Activated CD8-positive, alpha-beta memory T cell treated with anti-CD3 and anti-CD28 coated beads for 24 hours (primary cell): ENCODE measurements around the gene ARL6IP6.
"Not testable (repeated sequence)": the region's sequence is repeated elsewhere in the genome, so short reads cannot be mapped to it uniquely, and the experiment has no call there.

Experiments
- DNase-seq: peaks from one replicate; pipeline ENCODE4 v3.0.0-alpha.2; 2020

Gene ARL6IP6

DNA sequence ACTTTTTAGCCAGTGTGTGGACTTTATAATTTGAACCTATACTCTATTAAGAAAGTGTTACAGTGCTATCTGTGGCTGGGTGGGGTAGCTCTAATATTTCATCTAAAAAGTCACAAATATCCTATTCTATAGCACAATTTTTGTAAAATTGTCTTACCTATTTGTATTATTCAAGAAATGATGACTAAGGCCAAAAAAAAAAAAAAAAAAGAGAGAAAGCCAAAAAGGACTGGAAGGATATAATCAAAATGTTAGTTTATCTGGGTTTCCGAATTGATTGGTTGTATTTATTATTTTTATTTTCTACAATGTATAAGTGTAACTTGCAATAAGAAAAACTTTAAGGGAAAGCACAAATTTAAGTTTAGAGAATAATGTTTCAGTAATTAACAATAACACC, 5.5 kb downstream of the ARL6IP6 start:
- DNase-seq = no peak

DNA sequence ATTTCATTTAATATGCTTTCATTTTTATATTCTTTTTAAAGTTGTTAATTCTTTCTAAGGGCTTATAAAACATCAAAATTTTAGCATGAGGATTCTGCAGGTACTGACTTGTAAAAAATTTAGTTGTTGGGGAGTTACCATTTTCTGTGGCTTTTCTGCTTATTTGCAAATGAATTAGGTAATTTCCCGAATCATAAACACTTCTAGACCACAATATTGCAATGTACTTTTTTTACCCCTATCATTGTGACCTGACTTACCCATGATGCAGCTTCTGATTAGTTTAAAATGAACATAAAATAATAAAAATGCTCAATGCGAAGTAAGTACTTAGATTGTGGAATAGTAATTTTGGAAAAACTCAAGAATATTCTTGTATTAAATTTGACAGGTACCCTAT, 11.4 kb downstream of the ARL6IP6 start:
- DNase-seq = no peak

DNA sequence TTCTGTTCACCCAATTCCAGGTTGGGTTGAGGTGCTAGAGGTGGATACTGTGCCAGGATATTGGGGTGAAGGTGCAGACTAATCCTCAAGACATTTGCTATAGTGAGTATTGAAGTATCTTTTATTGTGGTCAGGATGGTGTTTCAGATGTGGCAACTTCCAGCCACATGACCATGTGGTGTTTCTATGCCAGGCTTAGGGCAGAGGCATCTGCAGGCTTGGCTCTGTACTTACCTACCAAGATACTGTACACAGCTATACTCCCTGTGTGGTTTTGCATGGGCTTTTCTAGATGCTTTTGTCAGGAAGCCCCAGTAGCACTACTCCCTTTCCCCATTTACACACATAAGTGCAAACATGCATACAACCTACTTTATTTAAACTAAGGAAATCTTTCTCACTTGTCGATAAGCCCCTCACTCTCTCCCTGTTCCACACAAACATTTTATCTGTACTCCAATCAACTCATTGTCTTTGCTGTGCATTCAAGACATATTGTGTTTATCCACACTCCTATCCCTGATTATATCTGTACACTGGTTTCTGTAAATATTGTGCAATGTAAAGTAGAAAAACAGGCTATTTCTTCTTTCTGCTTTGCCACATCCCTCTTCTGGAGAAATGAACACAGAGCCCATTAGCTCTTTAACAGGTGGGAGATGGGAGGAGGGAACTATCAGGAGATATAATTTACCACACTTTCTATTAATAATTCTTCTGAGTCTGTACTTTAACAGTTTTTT, 12.3 kb downstream of the ARL6IP6 start:
- no peak for DNase-seq

DNA sequence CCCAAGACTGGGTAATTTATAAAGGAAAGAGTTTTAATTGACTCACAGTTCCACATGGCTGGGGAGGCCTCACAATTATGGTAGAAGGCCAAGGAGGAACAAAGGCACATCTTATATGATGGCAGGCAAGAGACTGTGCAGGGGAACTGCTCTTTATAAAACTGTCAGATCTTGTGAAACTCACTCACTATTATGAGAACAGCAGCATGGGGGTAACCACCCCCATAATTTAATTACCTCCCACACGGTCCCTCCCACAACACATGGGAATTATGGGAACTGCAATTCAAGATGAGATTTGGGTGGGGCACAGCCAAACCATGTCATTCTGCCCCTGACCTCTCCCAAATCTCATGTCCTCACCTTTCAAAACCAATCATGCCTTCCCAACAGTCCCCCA, 19.1 kb downstream of the ARL6IP6 start:
- not testable (repeated sequence) for DNase-seq

DNA sequence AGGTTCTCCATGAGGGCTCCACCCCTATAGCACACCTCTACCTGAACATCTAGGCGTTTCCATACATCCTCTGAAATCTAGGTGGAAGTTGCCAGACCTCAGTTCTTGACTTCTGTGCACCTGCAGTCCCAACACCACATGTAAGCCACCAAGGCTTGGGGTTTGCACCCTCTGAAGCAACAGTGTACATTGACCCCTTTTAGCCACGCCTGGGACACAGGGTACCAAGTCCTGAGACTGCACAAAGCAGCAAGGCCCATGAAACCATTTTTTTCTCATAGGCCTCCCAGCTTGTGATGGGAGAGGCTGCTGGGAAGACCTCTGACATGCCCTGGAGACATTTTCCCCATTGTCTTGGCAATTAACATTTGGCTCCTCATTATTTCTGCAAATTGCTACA, 20.0 kb downstream of the ARL6IP6 start:
- no peak for DNase-seq

DNA sequence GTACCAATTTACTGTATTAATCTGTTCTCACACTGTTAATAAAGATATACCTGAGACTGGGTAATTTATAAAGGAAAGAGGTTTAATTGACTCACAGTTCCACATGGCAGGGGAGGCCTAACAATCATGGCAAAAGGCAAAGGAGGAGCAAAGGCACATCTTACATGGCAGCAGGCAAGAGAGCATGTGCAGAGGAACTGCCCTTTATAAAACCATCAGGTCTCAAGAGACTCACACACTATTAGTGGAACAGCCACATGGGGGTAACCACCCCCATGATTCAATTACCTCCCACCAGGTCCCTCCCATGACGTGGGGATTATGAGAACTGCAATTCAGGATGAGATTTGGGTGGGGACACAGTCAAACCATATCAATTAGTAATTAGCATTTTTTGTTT, 21.3 kb downstream of the ARL6IP6 start:
- not testable (repeated sequence) for DNase-seq

DNA sequence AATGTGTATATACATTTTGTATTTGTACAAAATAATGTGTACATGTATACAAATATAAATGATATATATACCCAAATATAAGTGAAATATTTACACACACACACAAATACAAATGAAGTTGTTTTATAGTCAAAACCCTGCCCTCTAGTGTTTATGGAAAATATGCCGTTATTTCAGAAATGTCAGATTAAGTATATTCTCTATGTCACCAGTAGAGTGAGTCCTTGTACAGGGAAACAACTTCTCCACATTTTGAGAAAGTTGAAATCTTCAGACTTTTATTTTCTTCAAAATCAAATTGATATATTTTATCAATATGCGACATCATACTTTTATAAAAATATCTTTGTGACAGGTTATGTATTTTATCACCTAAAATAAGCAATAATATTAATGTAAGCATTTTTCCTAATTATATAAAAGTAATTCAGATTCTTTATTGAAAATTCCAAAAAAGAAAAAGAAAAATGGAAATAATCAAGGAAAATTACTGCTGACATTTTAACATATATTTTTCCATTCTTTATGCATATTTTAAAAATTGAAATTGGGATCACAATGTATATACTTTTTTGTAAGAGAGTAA, 22.4 kb downstream of the ARL6IP6 start:
- DNase-seq = no peak

DNA sequence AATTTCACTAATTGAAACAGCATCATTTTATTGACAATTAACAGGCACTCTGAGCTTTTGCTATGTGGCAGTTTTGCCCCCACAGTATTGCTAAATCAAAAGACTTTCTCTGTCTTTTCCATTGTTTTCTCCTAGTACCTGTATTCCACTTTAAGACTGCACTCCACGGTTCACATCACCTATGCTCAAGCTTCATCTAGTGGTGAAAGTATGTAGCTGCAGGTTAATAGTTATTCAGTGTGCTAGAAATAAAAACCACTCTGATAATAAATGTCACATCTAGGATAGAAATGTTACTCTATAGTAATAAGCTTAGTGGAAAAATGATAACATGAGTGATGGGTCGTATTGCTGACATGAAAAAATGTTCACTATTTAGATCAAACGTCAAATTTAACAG, 24.6 kb downstream of the ARL6IP6 start:
- no peak for DNase-seq

DNA sequence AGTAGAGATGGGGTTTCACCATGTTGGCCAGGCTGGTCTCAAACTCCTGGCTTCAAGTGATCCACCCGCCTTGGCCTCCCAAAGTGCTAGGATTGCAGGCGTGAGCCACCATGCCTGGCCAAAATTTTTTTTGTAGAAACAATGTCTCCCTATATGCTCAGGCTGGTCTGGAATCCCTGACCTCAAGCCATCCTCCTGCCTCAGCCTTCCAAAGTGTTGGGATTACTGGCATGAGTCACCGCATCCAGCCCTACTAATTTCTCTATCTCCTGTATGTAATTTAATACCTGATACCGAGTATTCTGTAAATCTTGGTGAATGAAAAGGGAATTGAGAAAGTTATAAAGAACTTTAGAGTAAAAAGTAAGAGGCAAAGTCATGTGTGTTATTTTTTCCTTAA, 29.3 kb downstream of the ARL6IP6 start:
- not testable (repeated sequence) for DNase-seq

GRCh38 chr2:152755029-152755428, 36.6 kb downstream of the ARL6IP6 start:
- DNase-seq = no peak

GRCh38 chr2:152759290-152760072, 41.1 kb downstream of the ARL6IP6 start:
- no peak for DNase-seq

DNA sequence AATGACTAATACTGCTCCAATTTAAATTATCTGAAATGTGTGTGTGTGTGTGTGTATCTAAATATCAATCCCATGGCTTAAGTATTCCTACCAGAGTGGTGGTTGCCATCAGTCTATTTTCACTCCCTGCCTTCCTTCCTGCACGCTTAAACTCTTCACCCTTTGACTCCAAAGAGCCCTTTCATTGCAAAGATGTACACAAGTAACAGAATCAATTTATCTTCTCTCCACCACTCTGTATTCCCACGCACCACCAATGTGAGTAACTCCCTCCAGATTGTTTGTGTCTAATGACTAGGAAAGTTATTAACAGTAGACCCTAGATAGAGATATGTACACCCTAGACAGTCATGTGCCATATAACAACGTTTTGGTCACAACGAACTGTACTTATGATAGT, 42.8 kb downstream of the ARL6IP6 start:
- no peak for DNase-seq

DNA sequence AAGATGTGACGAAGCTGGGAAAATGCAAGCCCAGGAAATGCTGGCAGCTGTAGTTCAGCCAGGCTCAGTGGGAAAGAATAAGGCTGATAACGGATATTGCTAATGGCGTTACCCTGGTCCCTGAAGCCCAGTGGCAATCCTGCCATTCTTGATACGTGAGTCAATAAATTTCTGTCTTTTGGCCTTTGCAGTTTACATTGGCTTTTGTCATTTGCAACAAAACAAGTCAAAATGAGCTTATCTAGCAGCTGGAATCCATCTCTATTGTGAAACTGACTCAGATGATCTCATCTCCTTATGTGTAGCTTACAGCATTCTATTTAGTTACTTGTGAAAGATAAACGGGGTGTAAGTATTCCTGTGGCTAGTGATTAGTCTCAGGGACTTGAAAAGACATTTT, 43.8 kb downstream of the ARL6IP6 start:
- no peak for DNase-seq

DNA sequence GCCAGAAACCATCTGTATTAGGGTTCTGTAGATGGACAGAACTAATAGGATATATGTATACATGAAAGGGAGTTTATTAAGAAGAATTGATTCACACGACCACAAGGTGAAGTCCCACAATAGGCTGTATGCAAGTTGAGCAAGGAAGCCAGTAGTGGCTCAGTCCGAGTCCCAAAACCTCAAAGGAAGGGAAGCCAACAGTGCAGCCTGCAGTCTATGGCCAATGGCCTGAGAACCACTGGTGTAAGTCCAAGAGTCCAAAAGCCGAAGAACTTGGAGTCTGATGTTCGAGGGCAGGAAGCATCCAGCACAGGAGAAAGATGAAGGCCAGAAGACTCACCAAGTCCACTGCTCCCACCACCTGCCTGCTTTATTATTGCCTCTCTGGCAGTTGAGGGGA, 44.8 kb downstream of the ARL6IP6 start:
- not testable (repeated sequence) for DNase-seq

GRCh38 chr2:152763651-152764050, 45.2 kb downstream of the ARL6IP6 start:
- DNase-seq = no peak

DNA sequence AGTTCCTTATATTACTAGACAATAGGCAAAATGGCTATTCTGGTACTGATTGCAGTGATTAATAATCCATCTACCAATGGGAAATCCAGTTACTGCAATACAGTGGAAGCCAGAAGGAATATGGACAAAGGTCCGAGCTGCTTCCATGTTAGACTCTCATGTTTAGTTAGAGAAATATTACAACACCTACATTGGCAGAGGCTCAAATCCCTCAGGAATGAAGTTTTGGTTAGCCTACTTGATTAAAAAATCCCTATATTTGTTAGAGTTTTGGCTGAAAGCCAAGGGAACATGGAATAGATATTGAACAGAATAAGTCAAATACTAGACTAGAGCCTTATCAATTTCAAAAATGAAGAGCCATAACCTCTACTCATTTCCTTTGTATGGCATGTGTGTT, 48.5 kb downstream of the ARL6IP6 start:
- DNase-seq = no peak

DNA sequence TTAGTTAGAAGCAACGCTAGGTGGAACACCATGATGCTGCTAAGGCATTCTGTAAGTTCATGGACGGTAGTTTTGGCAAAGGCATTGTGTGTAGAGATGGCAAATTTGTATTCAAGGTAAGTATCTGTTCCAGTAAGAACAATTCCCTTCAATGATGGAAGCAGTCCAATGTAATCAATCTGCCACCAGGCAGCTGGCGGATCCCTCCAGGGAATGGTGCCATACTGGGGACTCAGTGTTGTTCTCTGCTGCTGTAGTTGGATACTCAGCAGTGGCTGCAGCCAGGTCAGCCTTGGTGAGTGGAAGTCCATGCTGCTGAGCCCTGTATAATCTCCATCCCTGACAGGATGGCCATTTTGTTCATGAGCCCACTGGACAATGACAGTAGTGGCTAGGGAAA, 62.8 kb downstream of the ARL6IP6 start:
- no peak for DNase-seq

- no peak for DNase-seq
Observed at GRCh38 chr2:152782171-152782570, 63.8 kb downstream of the ARL6IP6 start.

DNA sequence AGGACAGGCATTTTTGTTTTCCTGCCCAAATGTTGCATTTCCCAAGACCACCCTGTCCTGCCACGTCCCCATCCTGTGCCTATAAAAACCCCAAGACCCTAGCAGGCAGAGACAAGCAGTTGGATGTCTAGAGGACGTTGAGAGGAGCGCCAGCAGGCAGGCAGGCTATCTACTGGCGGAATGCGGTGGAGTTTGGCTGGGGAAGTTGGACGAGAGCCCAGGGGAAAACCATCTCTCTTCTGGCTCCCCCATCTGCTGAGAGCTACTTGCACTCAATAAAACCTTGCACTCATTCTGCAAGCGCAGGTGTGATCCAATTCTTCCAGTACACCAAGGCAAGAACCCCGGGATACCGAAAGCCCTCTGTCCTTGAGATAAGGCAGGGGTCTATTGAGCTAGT, 72.5 kb downstream of the ARL6IP6 start:
- DNase-seq = no peak

GRCh38 chr2:152791979-152792378, 73.6 kb downstream of the ARL6IP6 start:
- no peak for DNase-seq

GRCh38 chr2:152792974-152793373, 74.6 kb downstream of the ARL6IP6 start:
- no peak for DNase-seq

DNA sequence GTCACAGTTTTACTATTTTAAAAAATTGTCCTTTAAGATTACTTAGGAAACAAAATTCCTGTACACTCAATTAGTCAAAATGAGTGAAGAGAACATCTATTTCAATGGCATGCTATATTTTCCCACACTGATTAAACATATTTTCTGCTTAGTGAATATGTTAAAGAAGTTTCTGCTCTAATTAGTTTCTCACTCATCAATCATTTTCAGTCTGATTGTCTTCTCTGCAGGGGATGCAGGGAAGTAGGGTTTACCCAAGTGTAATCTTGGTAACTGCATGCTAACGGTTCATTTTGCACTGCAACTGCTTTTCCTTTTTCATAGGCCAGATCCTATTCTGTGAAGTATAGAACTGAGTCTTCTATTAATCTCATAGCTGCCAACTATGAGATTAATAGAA, 78.5 kb downstream of the ARL6IP6 start:
- no peak for DNase-seq

DNA sequence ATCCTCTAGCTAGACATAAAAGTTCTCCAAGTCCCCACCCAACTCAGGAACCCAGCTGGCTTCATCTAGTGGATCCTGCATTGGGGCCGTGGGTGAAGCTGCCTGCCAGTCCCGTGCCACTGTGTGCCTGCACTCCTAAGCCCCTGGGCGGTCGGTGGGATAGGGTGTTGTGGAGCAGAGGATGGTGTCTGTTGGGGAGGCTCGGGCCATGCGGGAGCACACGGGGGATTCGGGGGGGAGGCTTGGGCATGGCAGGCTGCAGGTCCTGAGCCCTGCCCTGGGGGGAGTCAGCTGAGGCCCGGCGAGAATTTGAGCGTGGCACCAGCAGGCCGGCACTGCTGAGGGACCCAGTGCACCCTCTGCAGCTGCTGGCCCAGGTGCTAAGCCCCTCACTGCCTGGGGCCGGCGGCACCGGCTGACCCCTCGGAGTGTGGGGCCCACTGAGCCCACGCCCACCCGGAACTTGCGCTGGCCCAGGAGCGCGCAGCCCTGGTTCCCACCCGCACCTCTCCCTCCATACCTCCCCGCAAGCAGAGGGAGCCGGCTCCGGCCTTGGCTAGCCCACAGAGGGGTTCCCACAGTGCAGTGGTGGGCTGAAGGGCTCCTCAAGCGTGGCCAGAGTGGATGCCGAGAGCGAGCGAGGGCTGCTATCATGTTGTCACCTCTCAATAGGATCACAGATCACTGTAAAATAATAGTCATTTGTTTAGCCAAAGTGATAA, 86.4 kb downstream of the ARL6IP6 start:
- DNase-seq = no peak

- DNase-seq = no peak
Observed at GRCh38 chr2:152811916-152812315, 93.5 kb downstream of the ARL6IP6 start.
